Tibial artery (tissue), 4 donors: ENCODE measurements around the gene FRMD4A.

Experiments used
- DNase-seq, 2 donors: peaks; one replicate each; pipeline ENCODE4 v3.0.0-alpha.2; 2019
- H3K27ac ChIP-seq, 2 donors: fragments of 200-600 bp; sonication (generic) in 1 of 2; 1 replicate in 1 of 2; 2 replicates in 1 of 2; pipeline ENCODE4 v1.5.1; 2018 to 2019; ENCODE audit warnings: mild to moderate bottlenecking in 1 of 2
- H3K27me3 ChIP-seq, 2 donors: fragments of 200-600 bp; sonication (generic) in 1 of 2; one replicate each; pipeline versions ENCODE4 v1.5.1 to v1.6.0; 2016 to 2019
- H3K36me3 ChIP-seq, 3 donors: fragments of 200-600 bp; sonication (generic) in 2 of 3; one replicate each; pipeline ENCODE4 v1.5.1; 2016 to 2019; ENCODE audit warnings: mild to moderate bottlenecking in 2 of 3
- H3K4me1 ChIP-seq, 4 donors: fragments of 200-600 bp; sonication (generic) in 2 of 4; 1 replicate in 3 of 4; 2 replicates in 1 of 4; pipeline ENCODE4 v1.5.1; 2016 to 2019
- H3K4me3 ChIP-seq, 2 donors: fragments of 200-600 bp; sonication (generic) in 1 of 2; 1 replicate in 1 of 2; 2 replicates in 1 of 2; pipeline ENCODE4 v1.5.1; 2018 to 2019; ENCODE audit warnings: mild to moderate bottlenecking in 2 of 2
- H3K9me3 ChIP-seq, 3 donors: fragments of 200-600 bp; sonication (generic) in 1 of 3; one replicate each; pipeline ENCODE4 v1.5.1; 2016 to 2019
- CTCF ChIP-seq, 2 experiments: fragments of 200-600 bp in 1 of 2; fragments of 450-650 bp in 1 of 2; IDR thresholded peaks; one replicate each; pipeline ENCODE4 v1.5.1; 2017 to 2019; ENCODE audit warnings: antibody characterized with exemption in 2 of 2, mild to moderate bottlenecking in 1 of 2, moderate library complexity in 1 of 2
- intact Hi-C: fragments of 100-400 bp; cut with DNase I; formaldehyde crosslinking; loops from one replicate; pipeline ENCODE4 v1.15.0; 2023; ENCODE audit warnings: low total_unique reads

The FRMD4A gene

GRCh38 chr10:14163377-14164086 is 167.2 kb downstream of the FRMD4A start:
- H3K4me3 ChIP-seq: no peak overlapping the region
- no peak for TF ChIP-seq CTCF (IDR thresholded peaks at IDR 0.05)

GRCh38 chr10:14162629-14163344 is 167.9 kb downstream of the FRMD4A start:
- Histone ChIP-seq H3K27me3 (peaks cover 0 to 34% of the 10 kb centered on the region in 2 donors), H3K9me3 (no peaks in the 10 kb centered on the region), H3K36me3 (no peaks in the 10 kb centered on the region), H3K4me3 (no peak overlapping the region), H3K4me1 (no peaks in the 10 kb centered on the region), H3K27ac (no peak overlapping the region)
- intact Hi-C loops: no loop called here
- no peak for TF ChIP-seq CTCF (IDR thresholded peaks at IDR 0.05)
- no peak for DNase-seq

More at GRCh38 chr10:14163377-14164086, 167.2 kb downstream of the FRMD4A start:
- DNase-seq: no peak
- intact Hi-C loops: no loop called here
- H3K36me3 ChIP-seq: no peaks in the 10 kb centered on the region
- no peaks in the 10 kb centered on the region for H3K9me3 ChIP-seq
- peaks cover 0 to 32% of the 10 kb centered on the region in 2 donors for H3K27me3 ChIP-seq
- no peaks in the 10 kb centered on the region for H3K4me1 ChIP-seq
- H3K27ac ChIP-seq: no peak overlapping the region

GRCh38 chr10:14162061-14162460 is 168.7 kb downstream of the FRMD4A start:
- Histone ChIP-seq H3K4me1 (no peaks in the 10 kb centered on the region), H3K27me3 (peaks cover 0 to 38% of the 10 kb centered on the region in 2 donors), H3K36me3 (no peaks in the 10 kb centered on the region), H3K27ac (no peak overlapping the region), H3K4me3 (no peak overlapping the region), H3K9me3 (no peaks in the 10 kb centered on the region)
- DNase-seq: no peak
- TF ChIP-seq CTCF (IDR thresholded peaks at IDR 0.05): no peak
- intact Hi-C loops: no loop called here

GRCh38 chr10:14160299-14160698 is 170.4 kb downstream of the FRMD4A start:
- Histone ChIP-seq H3K4me1 (no peaks in the 10 kb centered on the region), H3K27me3 (peaks cover 0 to 41% of the 10 kb centered on the region in 2 donors), H3K9me3 (peaks cover 0 to 5% (median 0%) of the 10 kb centered on the region in 3 donors), H3K27ac (no peak overlapping the region), H3K4me3 (no peak overlapping the region), H3K36me3 (no peaks in the 10 kb centered on the region)
- no peak for TF ChIP-seq CTCF (IDR thresholded peaks at IDR 0.05)
- no peak for DNase-seq
- intact Hi-C loops: no loop called here

- TF ChIP-seq CTCF (IDR thresholded peaks at IDR 0.05): no peak
- Histone ChIP-seq H3K27ac (no peak overlapping the region), H3K4me1 (no peaks in the 10 kb centered on the region), H3K36me3 (no peaks in the 10 kb centered on the region), H3K27me3 (peaks cover 0 to 45% of the 10 kb centered on the region in 2 donors), H3K4me3 (no peak overlapping the region), H3K9me3 (peaks cover 0 to 11% (median 5%) of the 10 kb centered on the region in 3 donors)
- DNase-seq: no peak
- intact Hi-C loops: no loop called here
These were observed 172.1 kb downstream of the FRMD4A start for GRCh38 chr10:14158575-14158974.
